ENCODE data around the gene MRPL21. TPM values are rescaled to one million over a fixed set of nuclear protein-coding genes. Genes with fewer than 3 reads are reported as not detected.

MRPL21 gene
- 32.9 TPM for total RNA-seq
- long read RNA-seq, transcript MRPL21-202 (7 exons, 662 nt), result minor isoform, 8 of 38 reads
- long read RNA-seq, transcript MRPL21-201 (7 exons, 683 nt), result major isoform, 26 of 38 reads
- long read RNA-seq, partial matches to known transcripts, result 1 of 38 reads
- long read RNA-seq, other reads (novel, unspliced or antisense), result 3 of 38 reads

DNA sequence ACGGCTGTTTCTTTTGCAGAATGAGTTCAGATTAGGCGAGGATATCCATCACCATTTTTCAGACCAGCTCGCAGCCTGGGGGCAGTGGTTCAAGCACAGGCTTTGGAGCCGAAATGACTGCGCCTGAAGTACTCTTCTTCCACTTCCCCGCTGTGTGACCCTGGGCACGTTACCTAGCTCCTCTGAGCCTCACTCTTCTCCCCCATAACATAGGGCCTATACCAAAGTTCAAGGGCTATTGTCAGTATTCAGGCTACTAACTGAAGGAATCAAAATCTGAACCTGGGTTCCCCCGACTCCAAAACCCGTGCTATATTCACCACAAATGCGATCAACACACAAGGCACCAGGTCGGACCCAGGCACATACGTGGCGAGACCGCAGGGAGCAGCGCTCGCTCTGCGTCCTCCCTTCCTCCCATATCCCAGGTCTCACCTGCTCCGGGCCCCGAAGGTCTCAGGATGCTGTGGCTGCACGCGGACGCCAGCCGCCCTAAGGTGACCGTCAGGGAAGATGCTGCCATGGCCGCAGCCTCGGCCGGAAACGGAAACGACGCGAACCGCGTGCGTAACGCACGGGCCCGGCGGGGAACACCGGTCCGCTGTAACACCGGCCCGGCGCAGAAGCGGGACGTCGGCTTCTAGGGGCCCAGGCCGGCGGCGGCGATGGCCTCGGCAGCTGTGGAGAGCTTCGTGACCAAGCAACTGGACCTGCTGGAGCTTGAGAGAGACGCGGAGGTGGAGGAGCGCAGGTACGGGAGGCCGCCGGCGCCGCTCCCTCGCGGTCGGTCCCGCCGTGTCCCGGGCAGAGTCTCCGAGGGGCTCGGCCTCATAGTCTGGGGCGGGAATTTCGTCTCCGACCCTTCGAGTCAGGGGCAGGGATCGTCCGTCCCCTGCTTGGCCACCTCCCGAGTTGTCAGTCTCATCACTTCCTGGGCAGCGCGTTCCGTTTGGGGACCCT is at the start of gene MRPL21, which contains the start of gene IGHMBP2:
MRPL21 (minus strand) TSS at position 545 of the 960 bp plus-strand sequence; CDS start at position 523, 22 bp downstream.
IGHMBP2 (plus strand) TSS at position 604 of the 960 bp plus-strand sequence; CDS start at position 666, 62 bp downstream.
- Histone ChIP-seq H3K4me3 (peak within 1 kb of the TSS; percentile 97), H3K27me3 (ENCODE audit: low read depth) (no peaks in the 10 kb centered on the region), H3K27ac (peak within 1 kb of the TSS; percentile 85), H3K4me1 (peaks cover 25% of the 10 kb centered on the region), H3K36me3 (peaks cover 37% of the 10 kb centered on the region), H3K9me3 (no peaks in the 10 kb centered on the region)
- DNase-seq (peak; percentile 92), ATAC-seq (peak; percentile 98 to 99)
- intact Hi-C loops (cut with DNase I), result no loop called here
- TF ChIP-seq, protein P1, sequence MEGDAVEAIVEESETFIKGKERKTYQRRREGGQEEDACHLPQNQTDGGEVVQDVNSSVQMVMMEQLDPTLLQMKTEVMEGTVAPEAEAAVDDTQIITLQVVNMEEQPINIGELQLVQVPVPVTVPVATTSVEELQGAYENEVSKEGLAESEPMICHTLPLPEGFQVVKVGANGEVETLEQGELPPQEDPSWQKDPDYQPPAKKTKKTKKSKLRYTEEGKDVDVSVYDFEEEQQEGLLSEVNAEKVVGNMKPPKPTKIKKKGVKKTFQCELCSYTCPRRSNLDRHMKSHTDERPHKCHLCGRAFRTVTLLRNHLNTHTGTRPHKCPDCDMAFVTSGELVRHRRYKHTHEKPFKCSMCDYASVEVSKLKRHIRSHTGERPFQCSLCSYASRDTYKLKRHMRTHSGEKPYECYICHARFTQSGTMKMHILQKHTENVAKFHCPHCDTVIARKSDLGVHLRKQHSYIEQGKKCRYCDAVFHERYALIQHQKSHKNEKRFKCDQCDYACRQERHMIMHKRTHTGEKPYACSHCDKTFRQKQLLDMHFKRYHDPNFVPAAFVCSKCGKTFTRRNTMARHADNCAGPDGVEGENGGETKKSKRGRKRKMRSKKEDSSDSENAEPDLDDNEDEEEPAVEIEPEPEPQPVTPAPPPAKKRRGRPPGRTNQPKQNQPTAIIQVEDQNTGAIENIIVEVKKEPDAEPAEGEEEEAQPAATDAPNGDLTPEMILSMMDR (IDR thresholded peaks at IDR 0.05), result no peak

DNA sequence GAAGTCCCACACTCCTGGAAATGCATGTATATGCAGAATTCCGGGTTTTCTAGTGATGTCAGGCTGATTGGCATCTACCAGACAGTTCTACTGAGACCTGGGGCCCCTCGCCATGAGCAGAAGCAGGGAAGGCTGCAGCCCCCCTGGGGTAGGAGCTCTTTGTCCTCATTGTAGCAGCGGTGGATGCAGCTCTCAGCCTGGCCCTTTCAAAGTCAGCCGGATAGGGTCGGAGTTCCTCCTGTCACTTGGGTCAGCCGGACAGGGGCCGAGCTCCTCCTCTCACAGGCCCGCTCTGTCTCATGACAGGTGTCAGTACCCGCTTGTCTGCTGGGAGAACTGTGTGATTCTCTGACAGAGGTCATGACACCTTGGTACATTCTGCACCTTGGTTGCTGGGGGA is 47.1 kb upstream of the MRPL21 start:
- H3K36me3 ChIP-seq, result no peaks in the 10 kb centered on the region
- no peak for ATAC-seq
- H3K4me3 ChIP-seq, result no peak overlapping the region

DNA sequence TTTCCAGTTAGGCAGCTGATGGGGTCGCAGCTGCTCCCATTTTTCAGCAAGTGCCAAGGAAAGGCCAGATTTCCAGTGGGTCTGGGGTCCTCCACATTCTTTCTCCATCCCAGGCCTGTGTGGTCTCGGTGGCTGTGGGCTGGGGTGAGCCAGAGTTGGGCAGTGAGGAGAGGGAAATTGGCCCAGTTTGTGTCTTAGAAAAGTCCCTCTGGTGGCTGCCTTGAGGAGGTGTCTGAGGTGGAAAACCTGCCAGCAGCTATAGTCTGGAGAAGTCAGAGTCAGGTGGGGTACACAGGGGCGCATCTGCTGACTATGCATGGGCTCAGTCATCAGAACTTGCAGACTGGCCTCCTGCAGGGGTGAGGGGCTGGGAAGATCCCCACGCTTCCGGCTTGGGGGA is 46.6 kb upstream of the MRPL21 start:
- H3K27me3 ChIP-seq (ENCODE audit: low read depth), result no peaks in the 10 kb centered on the region
- no peak overlapping the region for H3K27ac ChIP-seq
- H3K9me3 ChIP-seq, result no peaks in the 10 kb centered on the region
- H3K4me3 ChIP-seq, result no peak overlapping the region
- H3K36me3 ChIP-seq, result no peaks in the 10 kb centered on the region
- no peak for DNase-seq
- ATAC-seq, result no peak
- TF ChIP-seq, protein P1 (IDR thresholded peaks at IDR 0.05), result no peak
- intact Hi-C loops (cut with DNase I), result no loop called here
- H3K4me1 ChIP-seq, result peaks cover 5% of the 10 kb centered on the region

More for the DNA sequence above, 47.1 kb upstream of the MRPL21 start:
- TF ChIP-seq, protein P1 (IDR thresholded peaks at IDR 0.05), result no peak
- Histone ChIP-seq H3K9me3 (no peaks in the 10 kb centered on the region), H3K4me1 (peaks cover 9% of the 10 kb centered on the region), H3K27me3 (ENCODE audit: low read depth) (no peaks in the 10 kb centered on the region), H3K27ac (no peak overlapping the region)
- intact Hi-C loops (cut with DNase I), result no loop called here
- DNase-seq, result no peak

DNA sequence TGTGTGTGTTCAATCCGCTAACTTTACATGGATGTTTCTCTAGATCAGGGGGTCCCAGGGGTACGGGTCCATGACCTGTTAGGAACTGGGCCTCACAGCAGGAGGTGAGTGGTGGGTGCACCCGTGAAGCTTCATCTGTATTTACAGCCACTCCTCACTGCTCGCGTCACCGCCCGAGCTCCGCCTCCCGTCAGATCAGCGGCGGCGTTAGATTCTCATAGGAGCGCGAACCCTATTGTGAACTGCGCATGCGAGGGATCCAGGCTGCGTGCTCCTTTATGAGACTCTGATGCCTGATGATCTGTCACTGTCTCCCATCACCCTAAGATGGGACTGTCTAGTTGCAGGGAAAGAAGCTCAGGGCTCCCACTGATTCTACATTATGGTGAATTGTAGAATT is 45.3 kb upstream of the MRPL21 start:
- ATAC-seq (no peak), DNase-seq (no peak)
- Histone ChIP-seq H3K4me3 (no peak overlapping the region), H3K9me3 (no peaks in the 10 kb centered on the region), H3K36me3 (no peaks in the 10 kb centered on the region), H3K27ac (no peak overlapping the region), H3K4me1 (no peaks in the 10 kb centered on the region), H3K27me3 (ENCODE audit: low read depth) (no peaks in the 10 kb centered on the region)
- TF ChIP-seq, protein P1 (IDR thresholded peaks at IDR 0.05), result no peak
- intact Hi-C loops (cut with DNase I), result no loop called here

DNA sequence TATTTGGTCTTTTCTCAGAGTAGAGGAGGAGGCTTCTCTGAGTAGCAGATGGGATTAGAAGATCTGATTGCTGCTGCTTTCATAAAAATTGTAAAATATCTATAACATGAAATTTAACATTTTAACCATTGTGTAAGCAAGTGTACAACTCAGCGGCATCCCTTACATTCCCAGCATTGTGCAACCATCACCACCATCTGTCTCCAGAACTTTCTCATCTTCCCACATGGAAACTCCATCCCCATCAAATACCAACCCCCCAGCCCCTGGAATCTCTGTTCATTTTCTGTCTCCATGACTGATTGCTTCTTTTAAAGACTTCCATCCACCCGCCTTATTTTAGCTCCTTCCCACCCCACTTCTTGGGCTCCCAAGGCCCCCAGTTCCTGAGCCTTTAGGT is 44.9 kb upstream of the MRPL21 start:
- Histone ChIP-seq H3K27me3 (ENCODE audit: low read depth) (no peaks in the 10 kb centered on the region), H3K27ac (no peak overlapping the region), H3K4me3 (no peak overlapping the region), H3K9me3 (no peaks in the 10 kb centered on the region), H3K36me3 (no peaks in the 10 kb centered on the region), H3K4me1 (no peaks in the 10 kb centered on the region)
- ATAC-seq, result no peak
- TF ChIP-seq, protein P1 (IDR thresholded peaks at IDR 0.05), result no peak
- no peak for DNase-seq
- intact Hi-C loops (cut with DNase I), result no loop called here

Measured in lower lobe of right lung (tissue), 2 donors.